ENCODE data around the gene PLXNC1. TPM values are rescaled to one million over a fixed set of nuclear protein-coding genes. Genes with fewer than 3 reads are reported as not detected.

Gene PLXNC1
- total and polyA plus RNA-seq, 2 of the 8 experiments (the other 6 are each of a cell fraction or from before 2014, with no cell fraction given) = 0.83 to 2.0 TPM

DNA sequence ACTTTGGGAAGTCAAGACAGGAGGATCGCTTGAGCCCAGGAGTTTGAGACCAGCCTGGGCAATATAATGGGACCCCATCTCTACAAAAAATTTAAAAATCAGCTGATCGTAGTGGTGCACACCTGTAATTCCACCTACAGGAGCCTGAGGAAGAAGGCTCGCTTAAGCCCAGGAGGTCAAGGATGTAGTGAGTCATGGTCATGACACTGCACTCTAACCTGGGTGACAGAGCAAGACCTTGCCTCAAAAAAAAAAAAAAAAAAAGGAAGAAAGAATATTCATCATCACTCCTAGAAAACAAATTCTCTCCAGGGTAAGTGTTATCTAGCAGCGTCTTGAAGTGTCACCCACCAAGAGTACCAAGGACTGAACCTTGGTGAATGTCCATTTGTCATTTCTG is 34.2 kb upstream of the PLXNC1 start:
- POLR2A ChIA-PET (ENCODE audit: partially characterized antibody) = no interaction called here
- WGBS, 2 experiments (ENCODE audit: extremely low coverage in 1 of 2, insufficient coverage in 1 of 2, insufficient read length in 1 of 2, insufficient replicate concordance in 2 of 2, low coverage in 1 of 2, low lambda C conversion rate in 2 of 2, missing lambda C conversion rate in 1 of 2) = 86% methylated on average over 4 of the region's 4 CpGs; no CpG with 5 or more reads in 1 of the 2 experiments
- TF ChIP-seq BACH1 (IDR thresholded peaks at IDR 0.05; ENCODE audit: low read length) (no peak), EP300 (IDR thresholded peaks at IDR 0.05; ENCODE audit: borderline replicate concordance in 1 of 2, low read depth in 2 of 2, low read length in 2 of 2) (no peak), SP2 (IDR thresholded peaks at IDR 0.05; ENCODE audit: low read length) (no peak), RBBP5 (IDR thresholded peaks at IDR 0.05; ENCODE audit: borderline replicate concordance, low read depth, low read length) (no peak), KDM1A (IDR thresholded peaks at IDR 0.05; ENCODE audit: borderline replicate concordance, low read length) (no peak), SIX5 (IDR thresholded peaks at IDR 0.05; ENCODE audit: low read depth, low read length) (no peak), GABPA (IDR thresholded peaks at IDR 0.05; ENCODE audit: borderline replicate concordance, insufficient read depth, low read length) (no peak), BRCA1 (IDR thresholded peaks at IDR 0.05; ENCODE audit: low read depth, low read length) (no peak), KDM5A (IDR thresholded peaks at IDR 0.05; ENCODE audit: low read length) (no peak), TCF12 (IDR thresholded peaks at IDR 0.05; ENCODE audit: low read depth, low read length) (no peak)
- TF ChIP-seq, protein P1, sequence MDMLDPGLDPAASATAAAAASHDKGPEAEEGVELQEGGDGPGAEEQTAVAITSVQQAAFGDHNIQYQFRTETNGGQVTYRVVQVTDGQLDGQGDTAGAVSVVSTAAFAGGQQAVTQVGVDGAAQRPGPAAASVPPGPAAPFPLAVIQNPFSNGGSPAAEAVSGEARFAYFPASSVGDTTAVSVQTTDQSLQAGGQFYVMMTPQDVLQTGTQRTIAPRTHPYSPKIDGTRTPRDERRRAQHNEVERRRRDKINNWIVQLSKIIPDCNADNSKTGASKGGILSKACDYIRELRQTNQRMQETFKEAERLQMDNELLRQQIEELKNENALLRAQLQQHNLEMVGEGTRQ (IDR thresholded peaks at IDR 0.05; ENCODE audit: low read length) = no peak
- TF ChIP-seq, protein P2, sequence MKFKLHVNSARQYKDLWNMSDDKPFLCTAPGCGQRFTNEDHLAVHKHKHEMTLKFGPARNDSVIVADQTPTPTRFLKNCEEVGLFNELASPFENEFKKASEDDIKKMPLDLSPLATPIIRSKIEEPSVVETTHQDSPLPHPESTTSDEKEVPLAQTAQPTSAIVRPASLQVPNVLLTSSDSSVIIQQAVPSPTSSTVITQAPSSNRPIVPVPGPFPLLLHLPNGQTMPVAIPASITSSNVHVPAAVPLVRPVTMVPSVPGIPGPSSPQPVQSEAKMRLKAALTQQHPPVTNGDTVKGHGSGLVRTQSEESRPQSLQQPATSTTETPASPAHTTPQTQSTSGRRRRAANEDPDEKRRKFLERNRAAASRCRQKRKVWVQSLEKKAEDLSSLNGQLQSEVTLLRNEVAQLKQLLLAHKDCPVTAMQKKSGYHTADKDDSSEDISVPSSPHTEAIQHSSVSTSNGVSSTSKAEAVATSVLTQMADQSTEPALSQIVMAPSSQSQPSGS (IDR thresholded peaks at IDR 0.05; ENCODE audit: low read length) = no peak

More for the DNA sequence above, 34.2 kb upstream of the PLXNC1 start:
- H3K23ac ChIP-seq (ENCODE audit: insufficient read length) = no peak overlapping the region
- H4K8ac ChIP-seq (ENCODE audit: extremely low read depth, insufficient read depth, low read length) = no peak overlapping the region
- no peak overlapping the region for H2AK5ac ChIP-seq (ENCODE audit: low read depth, low read length)
- H3K9ac ChIP-seq (replicated peaks in 1 of 4; ENCODE audit: extremely low read depth in 1 of 4, low read depth in 3 of 4, low read length in 3 of 4) = no peak overlapping the region
- no peak overlapping the region for H3K4me2 ChIP-seq (ENCODE audit: insufficient read depth in 1 of 2, low read depth in 2 of 2, low read length in 2 of 2)
- no peaks in the 10 kb centered on the region for H3K23me2 ChIP-seq (ENCODE audit: low read depth, low read length)
- no peak overlapping the region for H3K56ac ChIP-seq (replicated peaks; ENCODE audit: insufficient read length, low read depth, low read length)
- H3K27ac ChIP-seq (ENCODE audit: low read depth, low read length) = no peak overlapping the region
- no peak overlapping the region for H2BK12ac ChIP-seq (ENCODE audit: low read depth, low read length)
- CTCF ChIA-PET (ENCODE audit: partially characterized antibody) = interaction anchor here (1.7 kb wide), 1 partner anchor 12 kb away, joined by 9 read pairs; no protein-coding TSS in a partner anchor
- no peaks in the 10 kb centered on the region for H3K79me2 ChIP-seq (ENCODE audit: control insufficient read depth in 1 of 2, insufficient read depth in 2 of 2, low read length in 2 of 2)
- no peaks in the 10 kb centered on the region for H3K27me3 ChIP-seq (replicated peaks in 1 of 4; ENCODE audit: control insufficient read depth in 3 of 4, extremely low read depth in 1 of 4, insufficient read depth in 3 of 4, low read length in 3 of 4)
- no peak overlapping the region for H3K18ac ChIP-seq (ENCODE audit: extremely low read depth, low read length)
- H2BK15ac ChIP-seq (ENCODE audit: low read length) = no peak overlapping the region
- no peak for FAIRE-seq
- H2AFZ ChIP-seq (ENCODE audit: low read length) = no peak overlapping the region
- H2BK5ac ChIP-seq (ENCODE audit: low read depth, low read length) = no peak overlapping the region
- no peaks in the 10 kb centered on the region for H3K9me3 ChIP-seq (ENCODE audit: insufficient read depth in 2 of 2, low read depth in 1 of 2, low read length in 1 of 2)
- H3K36me3 ChIP-seq (ENCODE audit: control insufficient read depth in 2 of 4, insufficient read depth in 4 of 4, low read length in 3 of 4) = no peaks in the 10 kb centered on the region
- H2BK120ac ChIP-seq (replicated peaks; ENCODE audit: low read depth, low read length) = no peak overlapping the region
- no peaks in the 10 kb centered on the region for H4K20me1 ChIP-seq (replicated peaks in 1 of 2; ENCODE audit: control insufficient read depth in 1 of 2, insufficient read depth in 2 of 2, low read length in 2 of 2)
- no peak overlapping the region for H3K14ac ChIP-seq (ENCODE audit: insufficient read length)
- no peak overlapping the region for H4K91ac ChIP-seq (replicated peaks; ENCODE audit: insufficient read length, low read length)
- no peak overlapping the region for H2BK20ac ChIP-seq (ENCODE audit: low read length)
- no peaks in the 10 kb centered on the region for H3K79me1 ChIP-seq (ENCODE audit: low read depth, low read length)
- H3K4ac ChIP-seq (replicated peaks; ENCODE audit: insufficient read length, low read depth, low read length) = no peak overlapping the region
- peaks cover 0 to 8% (median 2%) of the 10 kb centered on the region in 4 experiments; a peak in 2 of 7 replicates for H3K4me1 ChIP-seq (replicated peaks in 1 of 4; ENCODE audit: control insufficient read depth in 3 of 4, insufficient read depth in 4 of 4, low read length in 3 of 4)
- no peak overlapping the region for H4K5ac ChIP-seq (ENCODE audit: insufficient read length, low read depth, low read length)
- no peak overlapping the region for H3K4me3 ChIP-seq (ENCODE audit: extremely low read depth in 1 of 4, insufficient read depth in 2 of 4, low read depth in 3 of 4, low read length in 4 of 4)
- no peak for DNase-seq (ENCODE audit: low read depth in 1 of 2, low spot score in 2 of 2)
